Upper lobe of left lung (tissue), 6 donors: Measurements from ENCODE around the gene EFCC1. TPM values are rescaled to one million over a fixed set of nuclear protein-coding genes. Genes with fewer than 3 reads are reported as not detected.
A peak's percentile ranks its signal among the peaks of the same experiment; 100 is the strongest.

Source experiments
- ATAC-seq, 2 donors: fragments of 200-7000 bp; cut with Tn5 transposase; one replicate each; pipeline ENCODE4 v1.9.1; 2022; ENCODE audit warnings: mild to moderate bottlenecking in 2 of 2, moderate library complexity in 2 of 2; ENCODE audit not compliant: low FRiP score in 2 of 2
- DNase-seq, 2 donors: peaks; one replicate each; pipeline ENCODE4 v3.0.0-alpha.2; 2019 to 2020
- H3K27ac ChIP-seq, 4 donors: fragments of 200-600 bp; sonication (generic); one replicate each; pipeline ENCODE4 v1.5.1; 2016 to 2019
- H3K27me3 ChIP-seq, 4 donors: fragments of 200-600 bp; sonication (generic); one replicate each; pipeline ENCODE4 v1.5.1; 2017 to 2019
- H3K36me3 ChIP-seq, 4 donors: fragments of 200-600 bp; sonication (generic); one replicate each; pipeline ENCODE4 v1.5.1; 2016 to 2019
- H3K4me1 ChIP-seq, 4 donors: fragments of 200-600 bp; sonication (generic); one replicate each; pipeline ENCODE4 v1.5.1; 2018 to 2019
- H3K4me3 ChIP-seq, 4 donors: fragments of 200-600 bp; sonication (generic); one replicate each; pipeline ENCODE4 v1.5.1; 2017 to 2019; ENCODE audit warnings: mild to moderate bottlenecking in 2 of 4, moderate library complexity in 1 of 4
- H3K9me3 ChIP-seq, 4 donors: fragments of 200-600 bp; sonication (generic); one replicate each; pipeline ENCODE4 v1.5.1; 2018 to 2019
- CTCF ChIP-seq, 6 experiments: fragments of 450-650 bp in 4 of 6; fragments of 200-600 bp in 2 of 6; sonication (generic) in 2 of 6; IDR thresholded peaks; one replicate each; pipeline ENCODE4 v1.5.1; 2016 to 2019; ENCODE audit warnings: antibody characterized with exemption in 6 of 6
- EP300 ChIP-seq, 4 donors: sonication (generic); formaldehyde crosslinking; IDR thresholded peaks; one replicate each; pipeline ENCODE4 v1.5.1; 2017; ENCODE audit warnings: antibody characterized with exemption in 4 of 4, control low read depth in 2 of 4
- POLR2A ChIP-seq, 4 donors: fragments of 450-650 bp; IDR thresholded peaks; one replicate each; pipeline ENCODE4 v1.5.1; 2016 to 2017; ENCODE audit warnings: antibody characterized with exemption in 4 of 4, mild to moderate bottlenecking in 2 of 4
- POLR2AphosphoS5 ChIP-seq, 2 donors: sonication (generic); formaldehyde crosslinking; IDR thresholded peaks; one replicate each; pipeline ENCODE4 v1.5.1; 2017; ENCODE audit warnings: antibody characterized with exemption in 2 of 2
- WGBS, 2 donors: methylation state at CpG; one replicate each; pipeline ENCODE4 v1.1.5; 2017 to 2018; 5-methylcytosine and 5-hydroxymethylcytosine counted together
- total RNA-seq, 6 donors: library from RNA; depleted of rRNA in 4 of 6; stranded (reverse); fragments of >200 nt in 4 of 6; gene quantifications; one replicate each; pipeline versions ENCODE4 v1.1.0 to v1.2.1, GENCODE V29; 2016 to 2021
- donor health status: DM: no; HTN: no; CAD: no; lungs with moderate emphysema.
- donor health status: DM: no; HTN: yes; CAD: no; lungs with severe emphysema.

Gene EFCC1
- total RNA-seq, 6 donors from 2014 or later = 3.1 to 20.6 (median 11.4) TPM

GRCh38 chr3:129001806-129002572 is 885 bp downstream of the EFCC1 start:
- H3K27me3 ChIP-seq = peaks cover 0 to 23% (median 14%) of the 10 kb centered on the region in 4 donors
- H3K4me3 ChIP-seq = peak overlapping the region; percentile 43 to 85 (median 64)
- ATAC-seq = peak in 1 of 2 donors; percentile 56
- H3K4me1 ChIP-seq = peaks cover 50 to 72% (median 58%) of the 10 kb centered on the region in 4 donors
- 2% methylated on average over 18 to 21 of the region's 81 CpGs for WGBS, 2 donors
- DNase-seq = peak in 1 of 2 donors; percentile 88
- no peaks in the 10 kb centered on the region for H3K9me3 ChIP-seq
- no peaks in the 10 kb centered on the region for H3K36me3 ChIP-seq
- H3K27ac ChIP-seq = peak overlapping the region; percentile 79 to 88 (median 86)
- TF ChIP-seq POLR2A (IDR thresholded peaks at IDR 0.05) = no peak
- TF ChIP-seq CTCF (IDR thresholded peaks at IDR 0.05) = no peak
- TF ChIP-seq EP300 (IDR thresholded peaks at IDR 0.05) = no peak
- no peak for TF ChIP-seq POLR2AphosphoS5 (IDR thresholded peaks at IDR 0.05)

- Histone ChIP-seq H3K27ac (peak overlapping the region; percentile 46 to 88 (median 83)), H3K9me3 (no peaks in the 10 kb centered on the region), H3K4me3 (peak overlapping the region in 3 of 4 donors; percentile 62 to 85 (median 66)), H3K27me3 (peaks cover 0 to 23% (median 14%) of the 10 kb centered on the region in 4 donors), H3K36me3 (no peaks in the 10 kb centered on the region), H3K4me1 (peaks cover 50 to 81% (median 64%) of the 10 kb centered on the region in 4 donors)
- 33 to 34% methylated on average over 27 to 28 of the region's 28 CpGs for WGBS, 2 donors
- TF ChIP-seq CTCF (IDR thresholded peaks at IDR 0.05) (no peak), POLR2AphosphoS5 (IDR thresholded peaks at IDR 0.05) (no peak), EP300 (IDR thresholded peaks at IDR 0.05) (no peak), POLR2A (IDR thresholded peaks at IDR 0.05) (no peak)
- ATAC-seq = no peak
- no peak for DNase-seq
Measured at GRCh38 chr3:129002573-129003569, 1.8 kb downstream of the EFCC1 start.

GRCh38 chr3:129003578-129004112 is 2.5 kb downstream of the EFCC1 start:
- peak overlapping the region; percentile 46 to 88 (median 77) for H3K27ac ChIP-seq
- WGBS, 2 donors = 10 to 27% methylated on average over 22 to 26 of the region's 55 CpGs
- H3K36me3 ChIP-seq = no peaks in the 10 kb centered on the region
- DNase-seq (peak; percentile 67 to 92), ATAC-seq (no peak)
- TF ChIP-seq POLR2AphosphoS5 (IDR thresholded peaks at IDR 0.05) (no peak), EP300 (IDR thresholded peaks at IDR 0.05) (no peak), CTCF (IDR thresholded peaks at IDR 0.05) (peak in 5 of 6 experiments; percentile 34 to 78 (median 61)), POLR2A (IDR thresholded peaks at IDR 0.05) (peak in 1 of 4 donors; percentile 1)
- no peaks in the 10 kb centered on the region for H3K9me3 ChIP-seq
- H3K4me1 ChIP-seq = peaks cover 53 to 81% (median 69%) of the 10 kb centered on the region in 4 donors
- peaks cover 0 to 23% (median 14%) of the 10 kb centered on the region in 4 donors for H3K27me3 ChIP-seq
- peak overlapping the region in 3 of 4 donors; percentile 62 to 85 (median 66) for H3K4me3 ChIP-seq

GRCh38 chr3:129004639-129005295 is 3.7 kb downstream of the EFCC1 start:
- Histone ChIP-seq H3K27me3 (peaks cover 0 to 23% (median 14%) of the 10 kb centered on the region in 4 donors), H3K9me3 (no peaks in the 10 kb centered on the region), H3K27ac (peak overlapping the region; percentile 56 to 83 (median 76)), H3K4me3 (no peak overlapping the region), H3K4me1 (peaks cover 53 to 78% (median 72%) of the 10 kb centered on the region in 4 donors), H3K36me3 (no peaks in the 10 kb centered on the region)
- 66% methylated on average over 5 to 6 of the region's 6 CpGs for WGBS, 2 donors
- DNase-seq (no peak), ATAC-seq (no peak)
- TF ChIP-seq CTCF (IDR thresholded peaks at IDR 0.05) = no peak
- TF ChIP-seq EP300 (IDR thresholded peaks at IDR 0.05) = no peak
- no peak for TF ChIP-seq POLR2A (IDR thresholded peaks at IDR 0.05)
- no peak for TF ChIP-seq POLR2AphosphoS5 (IDR thresholded peaks at IDR 0.05)
